Activated T-cell treated with anti-CD3 and anti-CD28 coated beads, Interleukin-2, amount 50 U/mL, for 4 hours (primary cell): ENCODE results near the gene GPR45. TPM values are rescaled to one million over a fixed set of nuclear protein-coding genes. Genes with fewer than 3 reads are reported as not detected.
"Not testable (repeated sequence)": the region's sequence is repeated elsewhere in the genome, so short reads cannot be mapped to it uniquely, and the experiment has no call there.

Experiments
- ATAC-seq, 2 donors: fragments of 200-7000 bp; cut with Tn5 transposase; one replicate each; pipeline ENCODE4 v1.10.0; 2021
- DNase-seq: peaks from one replicate; pipeline ENCODE4 v3.0.0-alpha.2; 2020
- H3K27me3 Mint-ChIP-seq: one replicate; pipeline ENCODE4 v1.8.0; 2021; ENCODE audit warnings: low read depth, mixed read lengths
- H3K36me3 Mint-ChIP-seq: one replicate; pipeline ENCODE4 v1.8.0; 2022; ENCODE audit warnings: mixed read lengths; ENCODE audit not compliant: insufficient read depth
- H3K4me1 Mint-ChIP-seq: one replicate; pipeline ENCODE4 v1.8.0; 2021; ENCODE audit warnings: low read depth, mixed read lengths
- H3K4me3 Mint-ChIP-seq: one replicate; pipeline ENCODE4 v1.8.0; 2021; ENCODE audit warnings: mild to moderate bottlenecking, moderate library complexity, mixed read lengths
- H3K9me3 Mint-ChIP-seq: one replicate; pipeline ENCODE4 v1.8.0; 2021; ENCODE audit warnings: mixed read lengths
- total RNA-seq, 3 donors: library from RNA; stranded (reverse); gene quantifications; one replicate each; pipeline ENCODE4 v1.2.1, GENCODE V29; 2021

The GPR45 gene
- total RNA-seq, 3 donors from 2014 or later = not detected

DNA sequence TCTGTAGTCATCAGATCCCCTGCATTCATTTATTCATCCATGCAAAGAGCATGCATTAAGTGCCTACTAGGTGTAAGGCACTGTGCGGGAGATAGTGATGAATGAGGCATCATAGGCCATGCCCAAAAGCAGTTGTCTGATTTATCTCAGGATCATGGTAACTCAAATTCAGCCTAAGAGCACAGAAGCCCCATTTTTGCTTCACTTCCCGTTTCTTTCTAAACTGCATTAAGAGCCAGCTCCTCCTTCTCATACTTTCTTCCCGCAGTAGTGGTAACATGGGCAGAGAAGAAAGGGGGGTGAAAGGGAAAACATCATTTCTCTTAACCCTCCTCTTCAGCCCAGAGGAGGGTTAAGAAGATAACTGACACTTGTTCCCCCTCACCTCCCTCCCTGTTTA, 2.9 kb downstream of the GPR45 start:
- ATAC-seq = no peak
- H3K27me3 Mint-ChIP-seq = no peaks in the 10 kb centered on the region
- no peaks in the 10 kb centered on the region for H3K4me1 Mint-ChIP-seq
- H3K4me3 Mint-ChIP-seq = no peak overlapping the region
- no peaks in the 10 kb centered on the region for H3K36me3 Mint-ChIP-seq
- no peaks in the 10 kb centered on the region for H3K9me3 Mint-ChIP-seq
- DNase-seq = no peak

GRCh38 chr2:105248316-105249070, 7.0 kb downstream of the GPR45 start:
- no peaks in the 10 kb centered on the region for H3K9me3 Mint-ChIP-seq

GRCh38 chr2:105249181-105249580, 7.6 kb downstream of the GPR45 start:
- no peak for DNase-seq
- H3K9me3 Mint-ChIP-seq = no peaks in the 10 kb centered on the region
- no peak for ATAC-seq
- H3K4me1 Mint-ChIP-seq = no peaks in the 10 kb centered on the region
- no peak overlapping the region for H3K4me3 Mint-ChIP-seq
- no peaks in the 10 kb centered on the region for H3K27me3 Mint-ChIP-seq
- H3K36me3 Mint-ChIP-seq = no peaks in the 10 kb centered on the region

More at GRCh38 chr2:105248316-105249070, 7.0 kb downstream of the GPR45 start:
- Mint-ChIP-seq H3K4me1 (no peaks in the 10 kb centered on the region), H3K4me3 (no peak overlapping the region), H3K27me3 (no peaks in the 10 kb centered on the region), H3K36me3 (no peaks in the 10 kb centered on the region)
- ATAC-seq (no peak), DNase-seq (no peak)

DNA sequence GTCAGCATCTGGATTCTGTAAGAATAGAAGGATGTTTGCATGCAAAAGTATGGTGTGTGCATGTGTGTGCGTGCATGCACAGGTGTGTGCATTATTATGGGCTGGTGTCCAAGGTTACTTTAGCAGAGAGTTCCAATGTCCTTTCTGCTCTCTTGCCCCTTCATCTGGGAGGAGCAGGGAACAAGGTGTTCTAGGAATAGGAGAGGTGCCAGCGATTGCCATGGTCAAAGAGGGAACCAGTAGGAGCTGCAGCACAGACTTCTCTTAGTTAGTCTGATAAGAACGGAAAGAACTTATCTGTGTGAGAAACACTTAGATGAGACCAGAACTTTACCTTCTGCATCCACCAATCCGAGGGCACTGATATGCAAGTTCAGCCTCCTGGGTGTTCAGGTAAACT, 8.3 kb downstream of the GPR45 start:
- Mint-ChIP-seq H3K36me3 (no peaks in the 10 kb centered on the region), H3K27me3 (no peaks in the 10 kb centered on the region), H3K4me3 (no peak overlapping the region), H3K9me3 (no peaks in the 10 kb centered on the region), H3K4me1 (no peaks in the 10 kb centered on the region)
- DNase-seq = no peak
- no peak for ATAC-seq

GRCh38 chr2:105251016-105251648, 9.6 kb downstream of the GPR45 start:
- H3K36me3 Mint-ChIP-seq, H3K4me3 Mint-ChIP-seq, H3K9me3 Mint-ChIP-seq, ATAC-seq, DNase-seq, H3K27me3 Mint-ChIP-seq, H3K4me1 Mint-ChIP-seq: not testable (repeated sequence)

GRCh38 chr2:105252271-105252670, 10.7 kb downstream of the GPR45 start:
- no peaks in the 10 kb centered on the region for H3K4me1 Mint-ChIP-seq
- no peaks in the 10 kb centered on the region for H3K36me3 Mint-ChIP-seq
- DNase-seq (no peak), ATAC-seq (no peak)
- H3K9me3 Mint-ChIP-seq = no peaks in the 10 kb centered on the region
- H3K4me3 Mint-ChIP-seq = no peak overlapping the region
- peaks cover 3% of the 10 kb centered on the region for H3K27me3 Mint-ChIP-seq

GRCh38 chr2:105254531-105255210, 13.1 kb downstream of the GPR45 start:
- Mint-ChIP-seq H3K9me3 (no peaks in the 10 kb centered on the region), H3K27me3 (peaks cover 3% of the 10 kb centered on the region), H3K4me1 (no peaks in the 10 kb centered on the region), H3K4me3 (no peak overlapping the region), H3K36me3 (no peaks in the 10 kb centered on the region)
- ATAC-seq = no peak
- no peak for DNase-seq

DNA sequence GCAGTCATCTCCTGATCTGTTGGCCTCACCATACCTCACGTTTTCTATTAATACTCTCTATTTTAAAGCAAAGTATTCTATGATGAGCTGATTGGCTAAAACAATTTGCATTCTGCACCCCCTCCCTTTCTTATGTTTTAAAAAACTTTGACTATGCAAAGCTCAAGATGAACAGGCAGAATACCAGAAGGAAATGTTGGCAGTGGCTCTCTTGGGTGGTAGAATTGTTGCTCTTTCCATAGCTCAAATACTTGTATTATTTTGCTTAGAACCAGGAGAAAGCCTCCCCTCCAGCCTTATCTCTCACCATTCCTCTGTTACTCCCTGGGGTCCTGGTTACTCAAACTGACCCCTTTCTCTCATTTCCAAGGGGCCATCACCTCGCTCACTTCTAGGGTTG, 14.4 kb downstream of the GPR45 start:
- H3K27me3 Mint-ChIP-seq = peaks cover 3% of the 10 kb centered on the region
- no peaks in the 10 kb centered on the region for H3K36me3 Mint-ChIP-seq
- no peak for DNase-seq
- no peaks in the 10 kb centered on the region for H3K9me3 Mint-ChIP-seq
- H3K4me3 Mint-ChIP-seq = no peak overlapping the region
- H3K4me1 Mint-ChIP-seq = no peaks in the 10 kb centered on the region
- no peak for ATAC-seq

GRCh38 chr2:105256431-105257047, 15.0 kb downstream of the GPR45 start:
- peaks cover 3% of the 10 kb centered on the region for H3K27me3 Mint-ChIP-seq
- no peak for ATAC-seq
- no peak overlapping the region for H3K4me3 Mint-ChIP-seq
- H3K9me3 Mint-ChIP-seq = no peaks in the 10 kb centered on the region
- no peak for DNase-seq
- H3K36me3 Mint-ChIP-seq = no peaks in the 10 kb centered on the region
- H3K4me1 Mint-ChIP-seq = no peaks in the 10 kb centered on the region

DNA sequence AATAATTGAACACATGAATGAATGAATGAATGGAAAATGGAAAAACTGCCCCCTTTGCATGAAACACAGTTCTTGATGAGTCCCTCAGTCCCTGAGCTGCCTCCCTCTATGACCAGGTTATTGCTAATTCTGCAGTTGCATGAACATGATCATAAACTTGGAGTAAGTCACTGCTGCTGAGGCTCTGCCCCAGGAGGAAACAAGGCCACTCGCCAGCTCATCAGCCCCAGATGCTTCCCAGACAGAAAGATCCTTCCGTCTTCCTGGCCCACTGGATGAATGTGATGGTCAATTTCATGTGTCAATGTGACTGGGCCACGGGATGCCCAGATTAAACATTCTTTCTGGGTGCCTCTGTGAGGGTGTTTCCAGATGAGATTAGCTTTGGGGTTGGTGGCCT, 16.4 kb downstream of the GPR45 start:
- Mint-ChIP-seq H3K27me3 (peaks cover 3% of the 10 kb centered on the region), H3K4me3 (no peak overlapping the region), H3K36me3 (peaks cover 3% of the 10 kb centered on the region), H3K9me3 (no peaks in the 10 kb centered on the region), H3K4me1 (no peaks in the 10 kb centered on the region)
- no peak for ATAC-seq
- DNase-seq = no peak

DNA sequence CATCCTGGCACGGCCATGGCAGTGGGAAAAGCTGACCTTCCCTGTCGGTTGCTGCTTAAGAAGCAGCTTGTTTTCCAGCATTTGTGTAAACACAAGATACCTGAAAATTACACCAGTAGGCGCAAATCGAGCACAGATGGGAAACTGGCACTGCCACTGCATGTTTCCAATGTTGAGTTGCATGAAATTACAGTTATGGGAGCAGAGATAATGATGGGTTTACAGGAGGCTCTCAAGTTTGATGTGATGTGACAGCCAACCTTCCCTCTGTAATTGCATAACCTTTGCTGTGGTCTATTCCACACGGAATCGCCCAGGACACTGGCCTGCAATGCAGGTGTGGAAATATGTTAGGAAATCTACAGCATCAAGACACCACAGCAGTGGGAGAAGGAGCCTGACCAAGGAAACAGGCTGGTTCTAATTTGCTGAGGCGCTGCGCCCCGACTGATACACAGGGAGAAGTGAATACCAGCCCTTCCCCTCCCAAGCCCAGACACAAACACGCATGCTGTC, 17.4 kb downstream of the GPR45 start:
- DNase-seq = no peak
- Mint-ChIP-seq H3K4me1 (no peaks in the 10 kb centered on the region), H3K4me3 (no peak overlapping the region), H3K9me3 (no peaks in the 10 kb centered on the region), H3K36me3 (peaks cover 6% of the 10 kb centered on the region), H3K27me3 (peaks cover 3% of the 10 kb centered on the region)
- ATAC-seq = no peak

DNA sequence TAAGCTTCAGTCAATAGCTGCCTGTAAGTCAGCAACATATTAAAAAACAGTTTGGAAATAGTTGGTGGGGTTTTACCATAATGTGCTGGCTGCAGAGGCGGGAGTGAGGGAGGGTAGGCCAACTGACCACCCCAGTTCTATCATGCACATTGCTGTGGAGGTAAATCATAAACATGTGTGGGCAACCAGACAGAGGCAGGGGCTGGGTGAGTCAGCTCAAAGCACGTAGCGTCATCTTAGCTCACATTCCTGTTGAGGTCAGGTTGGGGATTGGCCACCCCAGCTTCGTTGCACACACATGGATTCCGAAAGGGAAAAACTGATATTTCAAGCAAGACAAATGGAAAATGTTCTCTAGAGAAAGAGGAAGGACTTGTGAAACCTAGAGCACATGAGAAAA, 19.5 kb downstream of the GPR45 start:
- no peaks in the 10 kb centered on the region for H3K4me1 Mint-ChIP-seq
- peaks cover 3% of the 10 kb centered on the region for H3K27me3 Mint-ChIP-seq
- DNase-seq (no peak), ATAC-seq (no peak)
- no peak overlapping the region for H3K4me3 Mint-ChIP-seq
- H3K36me3 Mint-ChIP-seq = peaks cover 14% of the 10 kb centered on the region
- H3K9me3 Mint-ChIP-seq = no peaks in the 10 kb centered on the region

GRCh38 chr2:105262651-105263091, 21.1 kb downstream of the GPR45 start:
- ATAC-seq (no peak), DNase-seq (no peak)
- Mint-ChIP-seq H3K4me3 (no peak overlapping the region), H3K4me1 (no peaks in the 10 kb centered on the region), H3K9me3 (no peaks in the 10 kb centered on the region), H3K36me3 (peaks cover 21% of the 10 kb centered on the region), H3K27me3 (no peaks in the 10 kb centered on the region)

GRCh38 chr2:105269426-105269825, 27.9 kb downstream of the GPR45 start:
- ATAC-seq (no peak), DNase-seq (no peak)
- Mint-ChIP-seq H3K27me3 (no peaks in the 10 kb centered on the region), H3K9me3 (no peaks in the 10 kb centered on the region), H3K36me3 (peaks cover 50% of the 10 kb centered on the region), H3K4me1 (no peaks in the 10 kb centered on the region), H3K4me3 (no peak overlapping the region)
